ENCODE results near the gene MORF4L2. TPM values are rescaled to one million over a fixed set of nuclear protein-coding genes. Genes with fewer than 3 reads are reported as not detected.

Gene MORF4L2
- total and polyA plus RNA-seq, 2 donors (not counting 3 experiments of a cell fraction or from before 2014, with no cell fraction given) = 331 to 414 TPM

- no peak overlapping the region for H3K27ac ChIP-seq (ENCODE audit: insufficient read depth, low read depth, low read length)
- H3K4me1 ChIP-seq (ENCODE audit: control insufficient read depth, extremely low read depth, insufficient read depth, low read length) = no peaks in the 10 kb centered on the region
- no peak overlapping the region for H3K4me3 ChIP-seq (replicated peaks in 1 of 3; ENCODE audit: insufficient read depth in 1 of 3, low read depth in 1 of 3, low read length in 3 of 3)
- BruUV-seq (replicated peaks) = no TSS peak
- FAIRE-seq (peak; percentile 74), DNase-seq (ENCODE audit: low read depth, low spot score) (peak; percentile 12)
- POLR2A ChIA-PET = no interaction called here
- CTCF ChIA-PET = no interaction called here
- dilution Hi-C loops (cut with MboI; ENCODE audit: extremely low pct_ligation_motif_present, low sequenced_read_pairs) = no loop called here
- TF ChIP-seq JUN (IDR thresholded peaks at IDR 0.05; ENCODE audit: borderline replicate concordance, insufficient read depth, insufficient read length, low read depth) = no peak
- no peak for TF ChIP-seq GATA2 (IDR thresholded peaks at IDR 0.05; ENCODE audit: insufficient read depth, insufficient read length, low read depth, low read length)
- TF ChIP-seq FOS (IDR thresholded peaks at IDR 0.05; ENCODE audit: borderline replicate concordance, insufficient read depth, low read length) = peak; percentile 20
- H3K9me3 ChIP-seq (replicated peaks; ENCODE audit: control insufficient read depth, insufficient read depth, low read length) = no peaks in the 10 kb centered on the region
- intact Hi-C loops (cut with micrococcal nuclease) = no loop called here
- H3K27me3 ChIP-seq (ENCODE audit: control insufficient read depth in 2 of 2, insufficient read depth in 2 of 2, low read length in 2 of 2) = no peaks in the 10 kb centered on the region
- no peak overlapping the region for H3K4me2 ChIP-seq (ENCODE audit: insufficient read depth, low read length)
- H3K9me1 ChIP-seq (replicated peaks; ENCODE audit: control insufficient read depth, extremely low read depth, insufficient read depth, low read length) = no peaks in the 10 kb centered on the region
- no peaks in the 10 kb centered on the region for H3K36me3 ChIP-seq (ENCODE audit: control insufficient read depth in 2 of 2, extremely low read depth in 1 of 2, insufficient read depth in 2 of 2, low read length in 2 of 2)
- no peak overlapping the region for H3K9ac ChIP-seq (replicated peaks; ENCODE audit: extremely low read depth, insufficient read depth, low read length)
- H2AFZ ChIP-seq (ENCODE audit: low read depth, low read length) = no peak overlapping the region
- no peaks in the 10 kb centered on the region for H3K79me2 ChIP-seq (ENCODE audit: control insufficient read depth, insufficient read depth, low read length)
- H4K20me1 ChIP-seq (replicated peaks; ENCODE audit: control insufficient read depth, extremely low read depth, insufficient read depth, low read length) = no peaks in the 10 kb centered on the region
Observed at GRCh38 chrX:103716962-103717361, 30.5 kb upstream of the MORF4L2 start.

GRCh38 chrX:103710609-103711008, 24.1 kb upstream of the MORF4L2 start, which contains the start of gene TMEM31:
TMEM31 (plus strand) TSS chrX:103710909; CDS start chrX:103712259, 1,350 bp downstream.
- no peaks in the 10 kb centered on the region for H3K36me3 ChIP-seq (ENCODE audit: control insufficient read depth in 2 of 2, extremely low read depth in 1 of 2, insufficient read depth in 2 of 2, low read length in 2 of 2)
- TF ChIP-seq GATA2 (IDR thresholded peaks at IDR 0.05; ENCODE audit: insufficient read depth, insufficient read length, low read depth, low read length) = no peak
- TF ChIP-seq MYC (IDR thresholded peaks at IDR 0.05; ENCODE audit: low read depth, low read length) = no peak
- TF ChIP-seq JUN (IDR thresholded peaks at IDR 0.05; ENCODE audit: borderline replicate concordance, insufficient read depth, insufficient read length, low read depth) = no peak
- TF ChIP-seq EZH2 (IDR thresholded peaks at IDR 0.05; ENCODE audit: borderline replicate concordance, low read depth, low read length, severe bottlenecking) = no peak
- no peak for TF ChIP-seq FOS (IDR thresholded peaks at IDR 0.05; ENCODE audit: borderline replicate concordance, insufficient read depth, low read length)
- no peak for TF ChIP-seq POLR2AphosphoS5 (IDR thresholded peaks at IDR 0.05; ENCODE audit: insufficient read depth, low read depth, low read length)
- TF ChIP-seq CTCF (IDR thresholded peaks at IDR 0.05; ENCODE audit: extremely low read depth in 1 of 2, insufficient read depth in 1 of 2, low read depth in 1 of 2, low read length in 2 of 2) = no peak
- TF ChIP-seq MAX (IDR thresholded peaks at IDR 0.05; ENCODE audit: insufficient read depth, insufficient read length) = no peak
- no peak for TF ChIP-seq POLR2A (IDR thresholded peaks at IDR 0.05; ENCODE audit: low read depth, low read length)
- FAIRE-seq = no peak
- no peak for DNase-seq (ENCODE audit: low read depth, low spot score)
- no peak within 1 kb of the TSS for H3K27ac ChIP-seq (ENCODE audit: insufficient read depth, low read depth, low read length)
- no peaks in the 10 kb centered on the region for H3K27me3 ChIP-seq (ENCODE audit: control insufficient read depth in 2 of 2, insufficient read depth in 2 of 2, low read length in 2 of 2)
- no peaks in the 10 kb centered on the region for H4K20me1 ChIP-seq (replicated peaks; ENCODE audit: control insufficient read depth, extremely low read depth, insufficient read depth, low read length)
- H3K9me1 ChIP-seq (replicated peaks; ENCODE audit: control insufficient read depth, extremely low read depth, insufficient read depth, low read length) = no peaks in the 10 kb centered on the region
- no peaks in the 10 kb centered on the region for H3K9me3 ChIP-seq (replicated peaks; ENCODE audit: control insufficient read depth, insufficient read depth, low read length)
- POLR2A ChIA-PET = interaction anchor here (0.7 kb wide), 1 partner anchor 8 kb away, joined by 3 read pairs; no protein-coding TSS in a partner anchor
- dilution Hi-C loops (cut with MboI; ENCODE audit: extremely low pct_ligation_motif_present, low sequenced_read_pairs) (no loop called here), intact Hi-C loops (cut with micrococcal nuclease) (loop anchor here (1.0 kb wide), 3 partner anchors 64 to 177 kb away; no protein-coding TSS in a partner anchor)
- H3K79me2 ChIP-seq (ENCODE audit: control insufficient read depth, insufficient read depth, low read length) = no peaks in the 10 kb centered on the region
- no peak within 1 kb of the TSS for H3K9ac ChIP-seq (replicated peaks; ENCODE audit: extremely low read depth, insufficient read depth, low read length)
- H2AFZ ChIP-seq (ENCODE audit: low read depth, low read length) = no peak within 1 kb of the TSS
- H3K4me3 ChIP-seq (replicated peaks in 1 of 3; ENCODE audit: insufficient read depth in 1 of 3, low read depth in 1 of 3, low read length in 3 of 3) = no peak within 1 kb of the TSS
- H3K4me2 ChIP-seq (ENCODE audit: insufficient read depth, low read length) = no peak within 1 kb of the TSS
- H3K4me1 ChIP-seq (ENCODE audit: control insufficient read depth, extremely low read depth, insufficient read depth, low read length) = no peaks in the 10 kb centered on the region
- CTCF ChIA-PET = interaction anchor here (0.9 to 3.2 kb wide), 6 partner anchors 9 to 108 kb away, joined by 3 to 46 read pairs (median 5); partner anchors contain the start of gene PLP1
- no TSS peak for BruUV-seq (replicated peaks)

Measured in endothelial cell of umbilical vein (primary cell).